GM12872 (cell line): ENCODE measurements around the gene ARMC10.

Experiments used
- TF ChIP-seq, protein P1 (sequence below): IDR thresholded peaks from 3 replicates; pipeline ENCODE4 v1.5.1; 2011; ENCODE audit warnings: low read depth, mild to moderate bottlenecking, low read length, moderate library complexity; ENCODE audit not compliant: insufficient read depth

Gene ARMC10

DNA sequence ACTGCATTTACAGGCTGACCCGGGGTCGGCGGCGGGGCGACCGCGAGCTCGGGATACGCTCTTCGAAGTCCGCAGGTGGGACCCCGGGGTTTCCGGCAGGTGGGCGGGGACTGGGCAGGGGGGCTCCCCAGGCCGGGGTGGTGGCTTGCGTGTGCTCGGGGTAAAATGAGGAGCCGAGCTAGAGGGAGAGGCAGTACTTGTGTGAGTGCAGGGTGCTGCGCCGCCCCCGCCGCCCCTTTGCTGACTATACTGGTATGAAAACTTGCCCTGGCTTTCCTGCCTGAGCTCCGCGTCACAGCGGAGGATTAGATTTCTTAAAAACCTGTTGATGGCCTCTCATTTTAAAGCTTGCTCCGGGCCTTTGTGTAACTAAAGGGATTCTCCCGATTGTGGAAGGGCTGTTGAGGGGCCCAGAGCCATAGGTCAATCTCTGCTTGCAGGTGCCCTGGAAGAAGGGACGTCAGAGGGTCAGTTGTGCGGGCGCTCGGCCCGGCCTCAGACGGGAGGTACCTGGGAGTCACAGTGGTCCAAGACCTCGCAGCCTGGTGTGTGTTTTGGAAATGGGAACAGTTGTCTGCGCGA is 488 bp downstream of the ARMC10 start:
- TF ChIP-seq, protein P1, sequence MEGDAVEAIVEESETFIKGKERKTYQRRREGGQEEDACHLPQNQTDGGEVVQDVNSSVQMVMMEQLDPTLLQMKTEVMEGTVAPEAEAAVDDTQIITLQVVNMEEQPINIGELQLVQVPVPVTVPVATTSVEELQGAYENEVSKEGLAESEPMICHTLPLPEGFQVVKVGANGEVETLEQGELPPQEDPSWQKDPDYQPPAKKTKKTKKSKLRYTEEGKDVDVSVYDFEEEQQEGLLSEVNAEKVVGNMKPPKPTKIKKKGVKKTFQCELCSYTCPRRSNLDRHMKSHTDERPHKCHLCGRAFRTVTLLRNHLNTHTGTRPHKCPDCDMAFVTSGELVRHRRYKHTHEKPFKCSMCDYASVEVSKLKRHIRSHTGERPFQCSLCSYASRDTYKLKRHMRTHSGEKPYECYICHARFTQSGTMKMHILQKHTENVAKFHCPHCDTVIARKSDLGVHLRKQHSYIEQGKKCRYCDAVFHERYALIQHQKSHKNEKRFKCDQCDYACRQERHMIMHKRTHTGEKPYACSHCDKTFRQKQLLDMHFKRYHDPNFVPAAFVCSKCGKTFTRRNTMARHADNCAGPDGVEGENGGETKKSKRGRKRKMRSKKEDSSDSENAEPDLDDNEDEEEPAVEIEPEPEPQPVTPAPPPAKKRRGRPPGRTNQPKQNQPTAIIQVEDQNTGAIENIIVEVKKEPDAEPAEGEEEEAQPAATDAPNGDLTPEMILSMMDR = no peak

DNA sequence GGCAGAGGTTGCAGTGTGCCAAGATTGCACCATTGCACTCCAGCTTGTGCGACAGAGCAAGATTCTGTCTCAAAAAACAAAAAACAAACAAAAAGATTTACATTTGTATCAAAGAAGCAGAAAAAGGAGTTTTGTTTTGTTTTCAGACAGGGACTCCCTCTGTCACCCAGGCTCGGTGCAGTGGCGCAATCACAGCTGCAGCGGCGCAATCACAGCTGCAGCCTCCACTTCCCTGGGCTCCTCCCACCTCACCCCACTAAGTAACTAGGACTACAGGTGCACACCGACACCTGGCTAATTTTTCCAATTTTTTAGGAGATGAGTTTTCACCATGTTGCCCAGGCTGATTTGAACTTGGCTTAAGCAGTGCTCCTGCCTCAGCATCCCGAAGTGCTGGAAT is 1.8 kb downstream of the ARMC10 start:
- TF ChIP-seq, protein P1 = no peak

DNA sequence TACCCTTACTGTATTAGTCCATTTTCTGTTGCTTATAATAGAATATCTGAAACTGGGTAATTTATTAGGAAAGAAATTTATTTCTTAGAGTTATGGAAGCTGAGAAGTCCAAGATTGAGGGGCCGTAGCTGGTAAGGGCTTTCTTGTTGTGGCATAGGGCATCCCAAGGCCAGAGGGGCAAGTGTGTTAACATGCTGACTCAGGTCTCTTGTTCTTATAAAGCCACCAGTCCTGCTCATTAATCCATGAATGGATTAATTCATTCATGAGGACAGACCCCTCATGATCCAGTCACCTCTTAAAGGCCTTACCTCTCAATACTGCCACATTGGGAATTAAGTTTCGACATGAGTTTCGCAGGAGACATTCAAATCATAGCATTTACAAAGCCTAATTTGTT is 2.4 kb downstream of the ARMC10 start:
- TF ChIP-seq, protein P1 = no peak

DNA sequence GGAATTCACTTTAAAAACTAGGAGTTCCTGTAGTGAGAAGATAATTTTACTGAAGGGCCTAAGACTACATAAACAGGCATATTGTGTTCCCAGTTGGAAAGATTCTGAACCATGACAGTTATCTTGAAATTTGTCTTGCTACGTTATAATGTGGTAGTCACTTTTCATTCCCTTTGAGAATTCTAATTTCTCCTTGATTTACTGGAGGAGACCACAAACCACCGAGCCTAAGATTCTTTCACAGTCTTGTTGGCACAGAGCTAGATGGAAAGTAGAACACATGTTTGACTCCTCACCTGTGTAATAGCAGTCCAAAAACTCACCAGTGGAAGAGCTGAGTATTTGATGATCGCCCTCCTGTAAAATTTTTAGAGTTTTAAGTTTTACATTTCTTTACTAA is 4.9 kb downstream of the ARMC10 start:
- TF ChIP-seq, protein P1 = no peak

DNA sequence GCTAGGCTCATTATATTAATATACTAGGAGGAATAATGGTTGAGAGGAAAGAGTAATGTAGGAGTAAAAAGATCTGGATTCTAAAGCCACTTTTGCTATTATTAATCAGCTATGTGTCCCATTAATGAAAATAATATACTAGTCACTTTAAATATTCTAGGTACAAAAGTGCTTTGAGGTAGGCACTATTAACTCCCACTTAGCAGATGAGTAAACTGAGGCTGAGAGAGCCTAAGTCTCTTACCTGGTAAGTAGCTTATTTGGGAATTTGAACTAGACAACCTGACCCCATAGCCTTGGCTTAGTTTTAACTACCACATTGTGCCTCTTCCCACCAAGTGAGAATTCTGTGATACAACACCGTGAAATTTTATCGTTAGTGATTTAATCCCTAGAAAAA is 6.0 kb downstream of the ARMC10 start:
- TF ChIP-seq, protein P1 = no peak

DNA sequence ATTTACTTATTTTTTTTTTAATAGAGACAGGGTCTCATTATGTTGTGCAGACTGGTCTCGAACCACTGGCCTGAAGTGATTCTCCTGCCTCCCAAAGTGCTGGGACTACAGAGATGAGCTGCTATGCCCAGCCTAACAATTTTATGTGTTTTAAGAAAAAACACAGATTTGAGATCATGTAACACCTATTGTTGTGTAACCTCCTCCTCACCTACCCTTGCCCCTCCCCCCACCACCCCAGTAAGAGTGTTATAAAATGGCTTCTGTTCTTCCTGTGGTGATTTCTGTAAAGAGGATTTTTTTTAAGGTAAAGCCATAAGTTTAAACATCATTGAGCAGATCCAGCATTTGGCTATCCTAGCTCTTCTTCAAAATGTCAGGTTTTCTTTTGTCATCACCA is 7.6 kb downstream of the ARMC10 start:
- TF ChIP-seq, protein P1 = no peak

DNA sequence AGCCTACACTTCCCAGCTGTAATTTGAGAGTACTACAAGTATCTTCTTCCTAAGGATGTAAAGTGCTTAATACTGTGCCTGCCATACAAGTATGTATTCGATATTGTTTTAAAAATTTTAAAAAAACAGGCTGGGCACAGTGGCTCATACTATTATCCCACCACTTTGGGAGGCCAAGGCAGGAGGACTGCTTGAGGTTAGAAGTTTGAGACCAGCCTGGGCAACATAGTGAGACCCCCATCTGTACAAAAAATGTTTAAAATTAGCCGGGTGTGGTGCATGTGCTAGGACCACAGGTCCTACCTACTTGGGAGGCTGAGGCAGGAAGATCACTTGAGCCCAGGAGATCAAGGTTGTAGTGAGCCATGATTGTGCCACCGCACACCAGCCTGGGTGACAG is 8.3 kb downstream of the ARMC10 start:
- TF ChIP-seq, protein P1 = no peak
